Measurements from ENCODE around the gene DLGAP4. TPM values are rescaled to one million over a fixed set of nuclear protein-coding genes. Genes with fewer than 3 reads are reported as not detected.

DLGAP4 gene
- total RNA-seq, 2 experiments from 2014 or later, result 40.2 to 44.2 TPM

GRCh38 chr20:36523341-36523740 is 217.2 kb downstream of the DLGAP4 start:
- POLR2A ChIA-PET, result no interaction called here
- CTCF ChIA-PET, result no interaction called here
- Mint-ChIP-seq H3K27me3 (no peaks in the 10 kb centered on the region), H3K36me3 (ENCODE audit: low read depth) (peaks cover 39% of the 10 kb centered on the region), H3K4me1 (peaks cover 19% of the 10 kb centered on the region), H3K27ac (no peak overlapping the region), H3K9me3 (no peaks in the 10 kb centered on the region), H3K4me3 (no peak overlapping the region)
- no peak for DNase-seq

- no peaks in the 10 kb centered on the region for H3K9me3 Mint-ChIP-seq
- H3K27ac Mint-ChIP-seq, result no peak overlapping the region
- peaks cover 2% of the 10 kb centered on the region for H3K4me1 Mint-ChIP-seq
- ChIA-PET POLR2A (no interaction called here), CTCF (no interaction called here)
- peaks cover 29% of the 10 kb centered on the region for H3K36me3 Mint-ChIP-seq (ENCODE audit: low read depth)
- DNase-seq, result no peak
- no peak overlapping the region for H3K4me3 Mint-ChIP-seq
- no peaks in the 10 kb centered on the region for H3K27me3 Mint-ChIP-seq
Measured at GRCh38 chr20:36525620-36526365, 219.7 kb downstream of the DLGAP4 start.

- no peak for DNase-seq
- Mint-ChIP-seq H3K36me3 (ENCODE audit: low read depth) (peaks cover 29% of the 10 kb centered on the region), H3K4me3 (no peak overlapping the region), H3K9me3 (no peaks in the 10 kb centered on the region), H3K4me1 (peaks cover 1% of the 10 kb centered on the region), H3K27ac (no peak overlapping the region), H3K27me3 (no peaks in the 10 kb centered on the region)
- ChIA-PET POLR2A (no interaction called here), CTCF (no interaction called here)
Measured at GRCh38 chr20:36526521-36527011, 220.4 kb downstream of the DLGAP4 start.

GRCh38 chr20:36527331-36528125 is 221.4 kb downstream of the DLGAP4 start:
- no peak for DNase-seq
- Mint-ChIP-seq H3K27ac (no peak overlapping the region), H3K4me1 (no peaks in the 10 kb centered on the region), H3K9me3 (no peaks in the 10 kb centered on the region), H3K4me3 (no peak overlapping the region), H3K36me3 (ENCODE audit: low read depth) (peaks cover 23% of the 10 kb centered on the region), H3K27me3 (no peaks in the 10 kb centered on the region)
- POLR2A ChIA-PET, result no interaction called here
- CTCF ChIA-PET, result no interaction called here

- ChIA-PET CTCF (no interaction called here), POLR2A (no interaction called here)
- H3K27me3 Mint-ChIP-seq, result no peaks in the 10 kb centered on the region
- H3K36me3 Mint-ChIP-seq (ENCODE audit: low read depth), result peaks cover 23% of the 10 kb centered on the region
- DNase-seq, result no peak
- no peaks in the 10 kb centered on the region for H3K4me1 Mint-ChIP-seq
- H3K27ac Mint-ChIP-seq, result no peak overlapping the region
- no peak overlapping the region for H3K4me3 Mint-ChIP-seq
- no peaks in the 10 kb centered on the region for H3K9me3 Mint-ChIP-seq
Measured at GRCh38 chr20:36528176-36528874, 222.2 kb downstream of the DLGAP4 start.

GRCh38 chr20:36528875-36529417 is 222.8 kb downstream of the DLGAP4 start:
- DNase-seq, result no peak
- Mint-ChIP-seq H3K36me3 (ENCODE audit: low read depth) (peaks cover 21% of the 10 kb centered on the region), H3K4me3 (no peak overlapping the region), H3K4me1 (no peaks in the 10 kb centered on the region), H3K9me3 (no peaks in the 10 kb centered on the region), H3K27me3 (no peaks in the 10 kb centered on the region), H3K27ac (no peak overlapping the region)
- ChIA-PET POLR2A (no interaction called here), CTCF (no interaction called here)

GRCh38 chr20:36532388-36532787 is 226.2 kb downstream of the DLGAP4 start:
- H3K27ac Mint-ChIP-seq, result no peak overlapping the region
- no peaks in the 10 kb centered on the region for H3K27me3 Mint-ChIP-seq
- DNase-seq, result no peak
- ChIA-PET CTCF (no interaction called here), POLR2A (no interaction called here)
- peaks cover 2% of the 10 kb centered on the region for H3K36me3 Mint-ChIP-seq (ENCODE audit: low read depth)
- no peak overlapping the region for H3K4me3 Mint-ChIP-seq
- H3K4me1 Mint-ChIP-seq, result no peaks in the 10 kb centered on the region
- no peaks in the 10 kb centered on the region for H3K9me3 Mint-ChIP-seq

GRCh38 chr20:36532822-36533221 is 226.7 kb downstream of the DLGAP4 start:
- Mint-ChIP-seq H3K4me3 (no peak overlapping the region), H3K27me3 (no peaks in the 10 kb centered on the region), H3K4me1 (no peaks in the 10 kb centered on the region), H3K36me3 (ENCODE audit: low read depth) (no peaks in the 10 kb centered on the region), H3K9me3 (no peaks in the 10 kb centered on the region), H3K27ac (no peak overlapping the region)
- ChIA-PET CTCF (no interaction called here), POLR2A (no interaction called here)
- DNase-seq, result no peak

GRCh38 chr20:36538026-36538722 is 232.0 kb downstream of the DLGAP4 start:
- Mint-ChIP-seq H3K27ac (no peak overlapping the region), H3K36me3 (ENCODE audit: low read depth) (no peaks in the 10 kb centered on the region), H3K4me3 (no peak overlapping the region), H3K27me3 (peaks cover 1% of the 10 kb centered on the region), H3K4me1 (no peaks in the 10 kb centered on the region), H3K9me3 (no peaks in the 10 kb centered on the region)
- ChIA-PET POLR2A (no interaction called here), CTCF (interaction anchor here (0.7 kb wide), 3 partner anchors 23 to 195 kb away, joined by 3 to 5 read pairs (median 3); no protein-coding TSS in a partner anchor)
- no peak for DNase-seq

GRCh38 chr20:36540551-36541211 is 234.5 kb downstream of the DLGAP4 start:
- CTCF ChIA-PET, result no interaction called here
- Mint-ChIP-seq H3K4me1 (no peaks in the 10 kb centered on the region), H3K9me3 (no peaks in the 10 kb centered on the region), H3K27me3 (peaks cover 1% of the 10 kb centered on the region), H3K4me3 (no peak overlapping the region), H3K36me3 (ENCODE audit: low read depth) (no peaks in the 10 kb centered on the region), H3K27ac (no peak overlapping the region)
- POLR2A ChIA-PET, result no interaction called here
- DNase-seq, result no peak

GRCh38 chr20:36541227-36541767 is 235.2 kb downstream of the DLGAP4 start, which contains the start of gene MYL9:
Gene MYL9, plus strand, starts transcription at chr20:36541519. Its CDS starts 3,366 bp downstream, at chr20:36544885.
- ChIA-PET CTCF (no interaction called here), POLR2A (no interaction called here)
- no peaks in the 10 kb centered on the region for H3K9me3 Mint-ChIP-seq
- no peak for DNase-seq
- no peak within 1 kb of the TSS for H3K27ac Mint-ChIP-seq
- H3K4me3 Mint-ChIP-seq, result no peak within 1 kb of the TSS
- no peaks in the 10 kb centered on the region for H3K36me3 Mint-ChIP-seq (ENCODE audit: low read depth)
- peaks cover 1% of the 10 kb centered on the region for H3K27me3 Mint-ChIP-seq
- no peaks in the 10 kb centered on the region for H3K4me1 Mint-ChIP-seq

- Mint-ChIP-seq H3K27ac (no peak overlapping the region), H3K27me3 (peaks cover 1% of the 10 kb centered on the region), H3K36me3 (ENCODE audit: low read depth) (no peaks in the 10 kb centered on the region), H3K4me3 (no peak overlapping the region), H3K4me1 (no peaks in the 10 kb centered on the region), H3K9me3 (no peaks in the 10 kb centered on the region)
- ChIA-PET POLR2A (no interaction called here), CTCF (no interaction called here)
- DNase-seq, result no peak
Measured at GRCh38 chr20:36541768-36542488, 235.8 kb downstream of the DLGAP4 start.

Measured in activated CD4-positive, alpha-beta memory T cell treated with anti-CD3 and anti-CD28 coated beads, Interleukin-2, amount 10 ng/mL, durations not matched to agents 7 days and 5 days (primary cell).